ENCODE data around the gene GSTT4. TPM values are rescaled to one million over a fixed set of nuclear protein-coding genes. Genes with fewer than 3 reads are reported as not detected.

Gene GSTT4
- total RNA-seq, 2 donors from 2014 or later: 0.80 TPM; not detected in 1

DNA sequence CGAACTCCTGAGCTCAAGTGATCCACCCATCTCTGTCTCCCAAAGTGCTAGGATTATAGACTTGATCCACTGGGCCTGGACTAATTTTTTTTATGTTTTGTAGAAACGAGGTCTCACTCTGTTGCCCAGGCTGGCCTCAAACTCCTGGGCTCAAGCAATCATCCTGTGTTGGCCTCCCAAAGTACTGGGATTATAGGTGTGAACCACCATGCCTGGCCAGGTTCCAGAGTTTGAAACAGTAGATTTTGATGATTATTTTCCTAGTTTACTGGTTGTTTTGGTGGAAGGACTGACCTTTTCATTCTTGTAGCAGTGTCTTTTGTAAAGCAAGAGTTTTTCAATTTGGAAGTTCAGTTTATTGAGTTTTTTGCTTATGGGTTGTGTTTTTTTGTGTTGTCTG lies 20.8 kb upstream of the GSTT4 start:
- H3K27ac ChIP-seq: no peak overlapping the region

DNA sequence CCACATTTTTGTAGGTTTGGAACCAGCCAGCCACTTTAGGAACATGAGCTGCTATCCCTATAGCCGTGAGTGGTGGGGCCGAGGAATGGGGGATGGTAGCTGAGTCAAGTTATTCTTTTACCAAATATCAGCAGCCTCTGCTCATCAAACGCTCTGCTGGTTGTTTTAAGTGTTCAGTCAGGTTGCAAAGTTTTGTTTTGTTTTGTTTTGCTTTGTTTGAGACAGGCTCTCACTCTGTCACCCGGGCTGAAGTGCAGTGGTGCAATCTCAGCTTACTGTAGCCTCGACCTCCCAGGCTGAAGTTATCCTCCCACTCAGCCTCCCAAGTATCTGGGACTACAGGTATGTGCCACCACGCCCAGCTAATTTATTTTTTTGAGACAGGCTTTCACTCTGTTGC lies 20.2 kb upstream of the GSTT4 start:
- Histone ChIP-seq H3K27ac (no peak overlapping the region), H3K27me3 (replicated peaks; ENCODE audit: insufficient read depth) (no peaks in the 10 kb centered on the region), H3K9me3 (no peaks in the 10 kb centered on the region), H3K36me3 (no peaks in the 10 kb centered on the region), H3K4me3 (no peak overlapping the region), H3K4me1 (replicated peaks) (no peaks in the 10 kb centered on the region)
- intact Hi-C loops (cut with DNase I): no loop called here
- TF ChIP-seq, protein P1, sequence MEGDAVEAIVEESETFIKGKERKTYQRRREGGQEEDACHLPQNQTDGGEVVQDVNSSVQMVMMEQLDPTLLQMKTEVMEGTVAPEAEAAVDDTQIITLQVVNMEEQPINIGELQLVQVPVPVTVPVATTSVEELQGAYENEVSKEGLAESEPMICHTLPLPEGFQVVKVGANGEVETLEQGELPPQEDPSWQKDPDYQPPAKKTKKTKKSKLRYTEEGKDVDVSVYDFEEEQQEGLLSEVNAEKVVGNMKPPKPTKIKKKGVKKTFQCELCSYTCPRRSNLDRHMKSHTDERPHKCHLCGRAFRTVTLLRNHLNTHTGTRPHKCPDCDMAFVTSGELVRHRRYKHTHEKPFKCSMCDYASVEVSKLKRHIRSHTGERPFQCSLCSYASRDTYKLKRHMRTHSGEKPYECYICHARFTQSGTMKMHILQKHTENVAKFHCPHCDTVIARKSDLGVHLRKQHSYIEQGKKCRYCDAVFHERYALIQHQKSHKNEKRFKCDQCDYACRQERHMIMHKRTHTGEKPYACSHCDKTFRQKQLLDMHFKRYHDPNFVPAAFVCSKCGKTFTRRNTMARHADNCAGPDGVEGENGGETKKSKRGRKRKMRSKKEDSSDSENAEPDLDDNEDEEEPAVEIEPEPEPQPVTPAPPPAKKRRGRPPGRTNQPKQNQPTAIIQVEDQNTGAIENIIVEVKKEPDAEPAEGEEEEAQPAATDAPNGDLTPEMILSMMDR (IDR thresholded peaks at IDR 0.05): no peak
- TF ChIP-seq POLR2A (IDR thresholded peaks at IDR 0.05): no peak
- TF ChIP-seq POLR2AphosphoS5 (IDR thresholded peaks at IDR 0.05): no peak
- 97% methylated on average over 6 of the region's 6 CpGs for WGBS
- DNase-seq (ENCODE audit: low spot score): no peak

More for the DNA sequence above, 20.8 kb upstream of the GSTT4 start:
- no peak for DNase-seq (ENCODE audit: low spot score)
- no peaks in the 10 kb centered on the region for H3K36me3 ChIP-seq
- H3K27me3 ChIP-seq (replicated peaks; ENCODE audit: insufficient read depth): no peaks in the 10 kb centered on the region
- H3K4me1 ChIP-seq (replicated peaks): no peaks in the 10 kb centered on the region
- intact Hi-C loops (cut with DNase I): no loop called here
- 82% methylated on average over 2 of the region's 2 CpGs for WGBS
- TF ChIP-seq, protein P1 (IDR thresholded peaks at IDR 0.05): no peak
- TF ChIP-seq POLR2AphosphoS5 (IDR thresholded peaks at IDR 0.05) (no peak), POLR2A (IDR thresholded peaks at IDR 0.05) (no peak)
- no peak overlapping the region for H3K4me3 ChIP-seq
- no peaks in the 10 kb centered on the region for H3K9me3 ChIP-seq

DNA sequence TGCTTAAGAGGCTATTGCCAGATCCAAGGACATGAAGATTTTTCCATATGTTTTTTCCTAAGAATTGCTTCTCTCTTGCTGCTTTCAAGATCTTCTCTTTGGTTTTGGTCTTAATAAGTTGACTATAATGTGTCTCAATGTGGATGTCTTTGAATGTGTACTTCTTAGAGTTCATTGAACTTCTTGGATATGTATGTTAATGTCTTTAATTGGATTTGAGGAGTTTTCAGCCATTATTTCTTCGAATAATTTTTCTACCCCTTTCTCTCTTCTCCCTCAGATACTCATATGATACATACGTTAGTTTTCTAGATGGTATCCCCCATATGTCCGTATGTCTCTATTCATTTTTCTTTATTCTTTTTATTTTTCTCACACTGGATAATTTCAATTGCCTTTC lies 19.1 kb upstream of the GSTT4 start:
- 97% methylated on average over 3 of the region's 3 CpGs for WGBS

DNA sequence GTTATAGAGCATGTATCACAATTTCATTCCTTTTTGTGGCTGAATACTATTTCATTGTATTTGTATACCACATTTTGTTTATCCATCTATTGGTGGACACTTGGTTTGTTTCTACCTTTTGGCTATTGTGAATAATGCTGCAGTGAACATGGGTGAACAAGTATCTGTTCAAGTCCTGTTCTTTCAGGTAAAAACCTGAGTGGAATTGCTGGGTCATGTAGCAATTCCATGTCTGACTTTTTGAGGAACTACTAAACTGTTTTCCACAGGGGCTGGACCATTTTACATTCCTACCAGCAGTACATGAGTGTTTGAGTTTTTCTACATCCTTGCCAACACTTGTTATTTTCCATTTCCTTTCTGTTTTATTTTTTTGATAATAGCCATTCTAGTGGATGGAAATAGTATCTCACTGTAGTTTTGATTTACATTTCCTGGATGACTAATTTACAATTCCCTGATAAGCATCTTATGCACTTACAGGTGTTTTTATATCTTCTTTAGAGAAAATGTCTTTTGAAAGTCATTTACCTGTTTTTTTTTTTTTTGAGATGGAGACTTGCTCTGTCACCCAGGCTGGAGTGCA lies 18.0 kb upstream of the GSTT4 start:
- intact Hi-C loops (cut with DNase I): no loop called here
- H3K36me3 ChIP-seq: no peaks in the 10 kb centered on the region
- no peak overlapping the region for H3K4me3 ChIP-seq
- no peaks in the 10 kb centered on the region for H3K4me1 ChIP-seq (replicated peaks)
- no peaks in the 10 kb centered on the region for H3K27me3 ChIP-seq (replicated peaks; ENCODE audit: insufficient read depth)
- no peak for TF ChIP-seq POLR2A (IDR thresholded peaks at IDR 0.05)
- TF ChIP-seq, protein P1 (IDR thresholded peaks at IDR 0.05): no peak
- no peak for TF ChIP-seq POLR2AphosphoS5 (IDR thresholded peaks at IDR 0.05)
- DNase-seq (ENCODE audit: low spot score): no peak
- H3K9me3 ChIP-seq: no peaks in the 10 kb centered on the region
- H3K27ac ChIP-seq: no peak overlapping the region

More for the DNA sequence above, 19.1 kb upstream of the GSTT4 start:
- no peak overlapping the region for H3K27ac ChIP-seq
- no peaks in the 10 kb centered on the region for H3K36me3 ChIP-seq
- no peaks in the 10 kb centered on the region for H3K4me1 ChIP-seq (replicated peaks)
- H3K9me3 ChIP-seq: no peaks in the 10 kb centered on the region
- no peak for DNase-seq (ENCODE audit: low spot score)
- TF ChIP-seq, protein P1 (IDR thresholded peaks at IDR 0.05): no peak
- TF ChIP-seq POLR2AphosphoS5 (IDR thresholded peaks at IDR 0.05) (no peak), POLR2A (IDR thresholded peaks at IDR 0.05) (no peak)
- intact Hi-C loops (cut with DNase I): no loop called here
- no peak overlapping the region for H3K4me3 ChIP-seq
- no peaks in the 10 kb centered on the region for H3K27me3 ChIP-seq (replicated peaks; ENCODE audit: insufficient read depth)

DNA sequence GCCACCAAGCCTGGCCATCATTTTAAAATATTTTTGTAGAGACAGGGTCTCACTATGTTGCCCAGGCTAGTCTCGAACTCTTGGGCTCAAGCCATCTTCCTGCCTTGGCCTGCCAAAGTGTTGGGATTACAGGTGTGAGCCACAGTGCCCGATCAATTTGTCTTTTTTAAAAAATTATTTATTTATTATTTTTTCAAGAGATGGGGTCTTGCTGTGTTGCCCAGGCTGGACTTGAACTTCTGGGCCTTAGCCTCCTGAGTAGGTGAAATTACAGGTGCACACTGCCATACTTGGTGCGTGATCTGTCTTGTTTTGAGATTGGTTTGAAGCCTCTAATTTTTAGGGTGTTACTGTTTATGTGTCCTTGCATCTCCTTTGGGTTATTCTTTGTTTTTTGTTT lies 16.1 kb upstream of the GSTT4 start:
- intact Hi-C loops (cut with DNase I): no loop called here
- Histone ChIP-seq H3K27ac (no peak overlapping the region), H3K4me3 (no peak overlapping the region), H3K9me3 (no peaks in the 10 kb centered on the region), H3K36me3 (no peaks in the 10 kb centered on the region), H3K27me3 (replicated peaks; ENCODE audit: insufficient read depth) (no peaks in the 10 kb centered on the region), H3K4me1 (replicated peaks) (no peaks in the 10 kb centered on the region)
- WGBS: 98% methylated on average over 3 of the region's 3 CpGs
- DNase-seq (ENCODE audit: low spot score): no peak
- TF ChIP-seq POLR2A (IDR thresholded peaks at IDR 0.05): no peak
- TF ChIP-seq, protein P1 (IDR thresholded peaks at IDR 0.05): no peak
- TF ChIP-seq POLR2AphosphoS5 (IDR thresholded peaks at IDR 0.05): no peak
